ENCODE data around the gene DSCAM.
A peak's percentile ranks its signal among the peaks of the same experiment; 100 is the strongest.
"Not testable (repeated sequence)": the region's sequence is repeated elsewhere in the genome, so short reads cannot be mapped to it uniquely, and the experiment has no call there.

The DSCAM gene

GRCh38 chr21:40047993-40048730 is 798.8 kb downstream of the DSCAM start:
- no peaks in the 10 kb centered on the region for H3K27me3 ChIP-seq (ENCODE audit: control insufficient read depth, insufficient read depth, low read length)
- no peak overlapping the region for H3K4me3 ChIP-seq (ENCODE audit: low read depth, low read length)
- no peaks in the 10 kb centered on the region for H3K9me3 ChIP-seq (ENCODE audit: control insufficient read depth, insufficient read depth, low read length)
- H3K9ac ChIP-seq (ENCODE audit: low read depth, low read length) = no peak overlapping the region
- peaks cover 2% of the 10 kb centered on the region for H3K4me1 ChIP-seq (ENCODE audit: control insufficient read depth, insufficient read depth, low read length)
- no peaks in the 10 kb centered on the region for H3K36me3 ChIP-seq (ENCODE audit: control insufficient read depth, insufficient read depth, low read length)

GRCh38 chr21:40047211-40047610 is 799.7 kb downstream of the DSCAM start:
- H3K9ac ChIP-seq (ENCODE audit: low read depth, low read length) = no peak overlapping the region
- H3K4me1 ChIP-seq (ENCODE audit: control insufficient read depth, insufficient read depth, low read length) = peaks cover 2% of the 10 kb centered on the region
- no peaks in the 10 kb centered on the region for H3K9me3 ChIP-seq (ENCODE audit: control insufficient read depth, insufficient read depth, low read length)
- no peaks in the 10 kb centered on the region for H3K36me3 ChIP-seq (ENCODE audit: control insufficient read depth, insufficient read depth, low read length)
- H3K4me3 ChIP-seq (ENCODE audit: low read depth, low read length) = no peak overlapping the region
- H3K27me3 ChIP-seq (ENCODE audit: control insufficient read depth, insufficient read depth, low read length) = no peaks in the 10 kb centered on the region

GRCh38 chr21:40043866-40044265 is 803.1 kb downstream of the DSCAM start:
- Histone ChIP-seq H3K4me3 (ENCODE audit: low read depth, low read length) (no peak overlapping the region), H3K9me3 (ENCODE audit: control insufficient read depth, insufficient read depth, low read length) (no peaks in the 10 kb centered on the region), H3K4me1 (ENCODE audit: control insufficient read depth, insufficient read depth, low read length) (no peaks in the 10 kb centered on the region), H3K9ac (ENCODE audit: low read depth, low read length) (no peak overlapping the region), H3K36me3 (ENCODE audit: control insufficient read depth, insufficient read depth, low read length) (no peaks in the 10 kb centered on the region), H3K27me3 (ENCODE audit: control insufficient read depth, insufficient read depth, low read length) (no peaks in the 10 kb centered on the region)

GRCh38 chr21:40043423-40043822 is 803.5 kb downstream of the DSCAM start:
- H3K4me3 ChIP-seq (ENCODE audit: low read depth, low read length) = no peak overlapping the region
- H3K9me3 ChIP-seq (ENCODE audit: control insufficient read depth, insufficient read depth, low read length) = no peaks in the 10 kb centered on the region
- no peaks in the 10 kb centered on the region for H3K4me1 ChIP-seq (ENCODE audit: control insufficient read depth, insufficient read depth, low read length)
- H3K27me3 ChIP-seq (ENCODE audit: control insufficient read depth, insufficient read depth, low read length) = no peaks in the 10 kb centered on the region
- H3K36me3 ChIP-seq (ENCODE audit: control insufficient read depth, insufficient read depth, low read length) = no peaks in the 10 kb centered on the region
- no peak overlapping the region for H3K9ac ChIP-seq (ENCODE audit: low read depth, low read length)

GRCh38 chr21:40041446-40041845 is 805.5 kb downstream of the DSCAM start:
- Histone ChIP-seq H3K36me3 (ENCODE audit: control insufficient read depth, insufficient read depth, low read length) (no peaks in the 10 kb centered on the region), H3K4me3 (ENCODE audit: low read depth, low read length) (no peak overlapping the region), H3K9me3 (ENCODE audit: control insufficient read depth, insufficient read depth, low read length) (no peaks in the 10 kb centered on the region), H3K4me1 (ENCODE audit: control insufficient read depth, insufficient read depth, low read length) (no peaks in the 10 kb centered on the region), H3K27me3 (ENCODE audit: control insufficient read depth, insufficient read depth, low read length) (no peaks in the 10 kb centered on the region), H3K9ac (ENCODE audit: low read depth, low read length) (no peak overlapping the region)

- not testable (repeated sequence) for H3K9ac ChIP-seq (ENCODE audit: low read depth, low read length); H3K27me3 ChIP-seq (ENCODE audit: control insufficient read depth, insufficient read depth, low read length); H3K4me1 ChIP-seq (ENCODE audit: control insufficient read depth, insufficient read depth, low read length); H3K36me3 ChIP-seq (ENCODE audit: control insufficient read depth, insufficient read depth, low read length); H3K9me3 ChIP-seq (ENCODE audit: control insufficient read depth, insufficient read depth, low read length)
- peak overlapping the region; percentile 32 for H3K4me3 ChIP-seq (ENCODE audit: low read depth, low read length)
These were observed 813.7 kb downstream of the DSCAM start for GRCh38 chr21:40033156-40033782.

- no peaks in the 10 kb centered on the region for H3K9me3 ChIP-seq (ENCODE audit: control insufficient read depth, insufficient read depth, low read length)
- H3K27me3 ChIP-seq (ENCODE audit: control insufficient read depth, insufficient read depth, low read length) = no peaks in the 10 kb centered on the region
- H3K4me1 ChIP-seq (ENCODE audit: control insufficient read depth, insufficient read depth, low read length) = no peaks in the 10 kb centered on the region
- no peak overlapping the region for H3K9ac ChIP-seq (ENCODE audit: low read depth, low read length)
- no peak overlapping the region for H3K4me3 ChIP-seq (ENCODE audit: low read depth, low read length)
- H3K36me3 ChIP-seq (ENCODE audit: control insufficient read depth, insufficient read depth, low read length) = no peaks in the 10 kb centered on the region
These were observed 817.1 kb downstream of the DSCAM start for GRCh38 chr21:40029888-40030287.

- H3K9ac ChIP-seq (ENCODE audit: low read depth, low read length); H3K27me3 ChIP-seq (ENCODE audit: control insufficient read depth, insufficient read depth, low read length); H3K4me1 ChIP-seq (ENCODE audit: control insufficient read depth, insufficient read depth, low read length); H3K36me3 ChIP-seq (ENCODE audit: control insufficient read depth, insufficient read depth, low read length); H3K9me3 ChIP-seq (ENCODE audit: control insufficient read depth, insufficient read depth, low read length): not testable (repeated sequence)
- H3K4me3 ChIP-seq (ENCODE audit: low read depth, low read length) = peak overlapping the region; percentile 13
These were observed 818.6 kb downstream of the DSCAM start for GRCh38 chr21:40028393-40028792.

GRCh38 chr21:40021558-40022351 is 825.2 kb downstream of the DSCAM start:
- Histone ChIP-seq H3K9me3 (ENCODE audit: control insufficient read depth, insufficient read depth, low read length) (no peaks in the 10 kb centered on the region), H3K36me3 (ENCODE audit: control insufficient read depth, insufficient read depth, low read length) (no peaks in the 10 kb centered on the region), H3K4me1 (ENCODE audit: control insufficient read depth, insufficient read depth, low read length) (no peaks in the 10 kb centered on the region)

GRCh38 chr21:40020651-40021050 is 826.3 kb downstream of the DSCAM start:
- no peak overlapping the region for H3K4me3 ChIP-seq (ENCODE audit: low read depth, low read length)
- H3K27me3 ChIP-seq (ENCODE audit: control insufficient read depth, insufficient read depth, low read length) = no peaks in the 10 kb centered on the region
- no peaks in the 10 kb centered on the region for H3K9me3 ChIP-seq (ENCODE audit: control insufficient read depth, insufficient read depth, low read length)
- no peaks in the 10 kb centered on the region for H3K36me3 ChIP-seq (ENCODE audit: control insufficient read depth, insufficient read depth, low read length)
- H3K9ac ChIP-seq (ENCODE audit: low read depth, low read length) = no peak overlapping the region
- no peaks in the 10 kb centered on the region for H3K4me1 ChIP-seq (ENCODE audit: control insufficient read depth, insufficient read depth, low read length)

More at GRCh38 chr21:40021558-40022351, 825.2 kb downstream of the DSCAM start:
- H3K27me3 ChIP-seq (ENCODE audit: control insufficient read depth, insufficient read depth, low read length) = no peaks in the 10 kb centered on the region
- H3K9ac ChIP-seq (ENCODE audit: low read depth, low read length) = no peak overlapping the region
- H3K4me3 ChIP-seq (ENCODE audit: low read depth, low read length) = no peak overlapping the region

GRCh38 chr21:40018871-40019475 is 828.0 kb downstream of the DSCAM start:
- no peaks in the 10 kb centered on the region for H3K36me3 ChIP-seq (ENCODE audit: control insufficient read depth, insufficient read depth, low read length)
- no peak overlapping the region for H3K4me3 ChIP-seq (ENCODE audit: low read depth, low read length)
- no peaks in the 10 kb centered on the region for H3K9me3 ChIP-seq (ENCODE audit: control insufficient read depth, insufficient read depth, low read length)
- H3K9ac ChIP-seq (ENCODE audit: low read depth, low read length) = no peak overlapping the region
- no peaks in the 10 kb centered on the region for H3K27me3 ChIP-seq (ENCODE audit: control insufficient read depth, insufficient read depth, low read length)
- no peaks in the 10 kb centered on the region for H3K4me1 ChIP-seq (ENCODE audit: control insufficient read depth, insufficient read depth, low read length)
